Measurements from ENCODE around the gene CYBC1.
"Not testable (repeated sequence)": the region's sequence is repeated elsewhere in the genome, so short reads cannot be mapped to it uniquely, and the experiment has no call there.

The CYBC1 gene

GRCh38 chr17:82458885-82459424 is 8.4 kb upstream of the CYBC1 start:
- peaks cover 41% of the 10 kb centered on the region for H3K36me3 ChIP-seq (ENCODE audit: control insufficient read depth, insufficient read depth, low read length)
- H3K4me3 ChIP-seq (ENCODE audit: extremely low read depth, insufficient read depth, low read length, poor library complexity, severe bottlenecking) = peak overlapping the region; percentile 89
- 0% methylated on average over 56 to 57 of the region's 62 CpGs for WGBS, 2 experiments (ENCODE audit: insufficient coverage in 2 of 2)
- H3K4me1 ChIP-seq (ENCODE audit: control insufficient read depth, insufficient read depth, low read length, poor library complexity, severe bottlenecking) = peaks cover 6% of the 10 kb centered on the region
- peak overlapping the region; percentile 100 for H3K27ac ChIP-seq (ENCODE audit: low read depth, low read length, severe bottlenecking)
- no peaks in the 10 kb centered on the region for H3K9me3 ChIP-seq (ENCODE audit: control insufficient read depth, low read length)

- Histone ChIP-seq H3K4me1 (ENCODE audit: control insufficient read depth, insufficient read depth, low read length, poor library complexity, severe bottlenecking) (peaks cover 6% of the 10 kb centered on the region), H3K36me3 (ENCODE audit: control insufficient read depth, insufficient read depth, low read length) (peaks cover 35% of the 10 kb centered on the region), H3K4me3 (ENCODE audit: extremely low read depth, insufficient read depth, low read length, poor library complexity, severe bottlenecking) (peak within 1 kb of the TSS; percentile 89), H3K27ac (ENCODE audit: low read depth, low read length, severe bottlenecking) (peak within 1 kb of the TSS; percentile 100), H3K9me3 (ENCODE audit: control insufficient read depth, low read length) (no peaks in the 10 kb centered on the region)
- 0 to 1% methylated on average over 68 to 82 of the region's 85 CpGs for WGBS, 2 experiments (ENCODE audit: insufficient coverage in 2 of 2)
Observed at GRCh38 chr17:82458179-82458884, 7.8 kb upstream of the CYBC1 start, which contains the start of gene NARF. Gene NARF (plus strand): TSS chr17:82458741. CDS start chr17:82458804, 63 bp downstream.

- peak overlapping the region; percentile 100 for H3K27ac ChIP-seq (ENCODE audit: low read depth, low read length, severe bottlenecking)
- peaks cover 30% of the 10 kb centered on the region for H3K36me3 ChIP-seq (ENCODE audit: control insufficient read depth, insufficient read depth, low read length)
- H3K4me3 ChIP-seq (ENCODE audit: extremely low read depth, insufficient read depth, low read length, poor library complexity, severe bottlenecking) = peak overlapping the region; percentile 89
- WGBS, 2 experiments (ENCODE audit: insufficient coverage in 2 of 2) = 0 to 1% methylated on average over 7 of the region's 8 CpGs
- no peaks in the 10 kb centered on the region for H3K9me3 ChIP-seq (ENCODE audit: control insufficient read depth, low read length)
- peaks cover 6% of the 10 kb centered on the region for H3K4me1 ChIP-seq (ENCODE audit: control insufficient read depth, insufficient read depth, low read length, poor library complexity, severe bottlenecking)
Observed at GRCh38 chr17:82457929-82458178, 7.3 kb upstream of the CYBC1 start.

GRCh38 chr17:82457073-82457928 is 6.7 kb upstream of the CYBC1 start:
- Histone ChIP-seq H3K4me3 (ENCODE audit: extremely low read depth, insufficient read depth, low read length, poor library complexity, severe bottlenecking) (peak overlapping the region; percentile 89), H3K36me3 (ENCODE audit: control insufficient read depth, insufficient read depth, low read length) (peaks cover 24% of the 10 kb centered on the region), H3K9me3 (ENCODE audit: control insufficient read depth, low read length) (no peaks in the 10 kb centered on the region), H3K4me1 (ENCODE audit: control insufficient read depth, insufficient read depth, low read length, poor library complexity, severe bottlenecking) (peaks cover 6% of the 10 kb centered on the region), H3K27ac (ENCODE audit: low read depth, low read length, severe bottlenecking) (peak overlapping the region; percentile 100)
- WGBS, 2 experiments (ENCODE audit: insufficient coverage in 2 of 2) = 74 to 81% methylated on average over 5 to 7 of the region's 10 CpGs

- not testable (repeated sequence) for H3K27ac ChIP-seq (ENCODE audit: low read depth, low read length, severe bottlenecking); H3K9me3 ChIP-seq (ENCODE audit: control insufficient read depth, low read length); H3K36me3 ChIP-seq (ENCODE audit: control insufficient read depth, insufficient read depth, low read length); H3K4me3 ChIP-seq (ENCODE audit: extremely low read depth, insufficient read depth, low read length, poor library complexity, severe bottlenecking); H3K4me1 ChIP-seq (ENCODE audit: control insufficient read depth, insufficient read depth, low read length, poor library complexity, severe bottlenecking)
- WGBS, 2 experiments (ENCODE audit: insufficient coverage in 2 of 2) = 90 to 95% methylated on average over 11 to 18 of the region's 21 CpGs
Observed at GRCh38 chr17:82453706-82454105, 3.2 kb upstream of the CYBC1 start.

- H3K36me3 ChIP-seq (ENCODE audit: control insufficient read depth, insufficient read depth, low read length); H3K27ac ChIP-seq (ENCODE audit: low read depth, low read length, severe bottlenecking); H3K9me3 ChIP-seq (ENCODE audit: control insufficient read depth, low read length); H3K4me1 ChIP-seq (ENCODE audit: control insufficient read depth, insufficient read depth, low read length, poor library complexity, severe bottlenecking); H3K4me3 ChIP-seq (ENCODE audit: extremely low read depth, insufficient read depth, low read length, poor library complexity, severe bottlenecking): not testable (repeated sequence)
- WGBS, 2 experiments (ENCODE audit: insufficient coverage in 2 of 2) = 100% methylated on average over 5 of the region's 7 CpGs; no CpG with 5 or more reads in 1 of the 2 experiments
Observed at GRCh38 chr17:82453151-82453550, 2.6 kb upstream of the CYBC1 start.

- 92 to 94% methylated on average over 3 of the region's 3 CpGs for WGBS, 2 experiments (ENCODE audit: insufficient coverage in 2 of 2)
- Histone ChIP-seq H3K4me3 (ENCODE audit: extremely low read depth, insufficient read depth, low read length, poor library complexity, severe bottlenecking) (no peak overlapping the region), H3K4me1 (ENCODE audit: control insufficient read depth, insufficient read depth, low read length, poor library complexity, severe bottlenecking) (no peaks in the 10 kb centered on the region), H3K36me3 (ENCODE audit: control insufficient read depth, insufficient read depth, low read length) (peaks cover 5% of the 10 kb centered on the region), H3K27ac (ENCODE audit: low read depth, low read length, severe bottlenecking) (no peak overlapping the region), H3K9me3 (ENCODE audit: control insufficient read depth, low read length) (peaks cover 6% of the 10 kb centered on the region)
Observed at GRCh38 chr17:82452162-82452561, 1.6 kb upstream of the CYBC1 start.

- WGBS, 2 experiments (ENCODE audit: insufficient coverage in 2 of 2) = 81 to 88% methylated on average over 16 to 18 of the region's 18 CpGs
- Histone ChIP-seq H3K9me3 (ENCODE audit: control insufficient read depth, low read length) (peaks cover 6% of the 10 kb centered on the region), H3K4me3 (ENCODE audit: extremely low read depth, insufficient read depth, low read length, poor library complexity, severe bottlenecking) (peak overlapping the region; percentile 90), H3K4me1 (ENCODE audit: control insufficient read depth, insufficient read depth, low read length, poor library complexity, severe bottlenecking) (peaks cover 8% of the 10 kb centered on the region), H3K27ac (ENCODE audit: low read depth, low read length, severe bottlenecking) (no peak overlapping the region), H3K36me3 (ENCODE audit: control insufficient read depth, insufficient read depth, low read length) (peaks cover 12% of the 10 kb centered on the region)
Observed at GRCh38 chr17:82449883-82450356, 632 bp downstream of the CYBC1 start.

- H3K4me3 ChIP-seq (ENCODE audit: extremely low read depth, insufficient read depth, low read length, poor library complexity, severe bottlenecking) = peak overlapping the region; percentile 90
- WGBS, 2 experiments (ENCODE audit: insufficient coverage in 2 of 2) = 92 to 96% methylated on average over 28 to 30 of the region's 30 CpGs
- H3K36me3 ChIP-seq (ENCODE audit: control insufficient read depth, insufficient read depth, low read length) = peaks cover 18% of the 10 kb centered on the region
- no peak overlapping the region for H3K27ac ChIP-seq (ENCODE audit: low read depth, low read length, severe bottlenecking)
- peaks cover 6% of the 10 kb centered on the region for H3K9me3 ChIP-seq (ENCODE audit: control insufficient read depth, low read length)
- peaks cover 8% of the 10 kb centered on the region for H3K4me1 ChIP-seq (ENCODE audit: control insufficient read depth, insufficient read depth, low read length, poor library complexity, severe bottlenecking)
Observed at GRCh38 chr17:82449131-82449882, 1.2 kb downstream of the CYBC1 start.

- Histone ChIP-seq H3K4me1 (ENCODE audit: control insufficient read depth, insufficient read depth, low read length, poor library complexity, severe bottlenecking) (peaks cover 8% of the 10 kb centered on the region), H3K9me3 (ENCODE audit: control insufficient read depth, low read length) (peaks cover 6% of the 10 kb centered on the region), H3K36me3 (ENCODE audit: control insufficient read depth, insufficient read depth, low read length) (peaks cover 23% of the 10 kb centered on the region), H3K4me3 (ENCODE audit: extremely low read depth, insufficient read depth, low read length, poor library complexity, severe bottlenecking) (no peak overlapping the region), H3K27ac (ENCODE audit: low read depth, low read length, severe bottlenecking) (no peak overlapping the region)
- WGBS, 2 experiments (ENCODE audit: insufficient coverage in 2 of 2) = 92 to 97% methylated on average over 8 to 10 of the region's 11 CpGs
Observed at GRCh38 chr17:82447876-82448275, 2.7 kb downstream of the CYBC1 start.
